Endothelial cell of umbilical vein (primary cell): ENCODE measurements around the gene ITGA11.

Experiments
- EZH2 ChIP-seq: IDR thresholded peaks from 2 replicates; pipeline ENCODE4 v1.6.1; 2012; ENCODE audit warnings: borderline replicate concordance, low read depth, mild to moderate bottlenecking, moderate library complexity, low read length, inconsistent platforms; ENCODE audit not compliant: severe bottlenecking
- FOS ChIP-seq: IDR thresholded peaks from 2 replicates; pipeline ENCODE4 v1.6.1; 2011; ENCODE audit warnings: mild to moderate bottlenecking, low read length, moderate library complexity, borderline replicate concordance; ENCODE audit not compliant: insufficient read depth
- GATA2 ChIP-seq: IDR thresholded peaks from 2 replicates; pipeline ENCODE4 v1.7.0; 2011; ENCODE audit warnings: low read depth, mild to moderate bottlenecking, moderate library complexity, mixed read lengths, low read length; ENCODE audit not compliant: insufficient read length, insufficient read depth
- JUN ChIP-seq: IDR thresholded peaks from 2 replicates; pipeline ENCODE4 v1.6.1; 2011; ENCODE audit warnings: borderline replicate concordance, low read depth; ENCODE audit not compliant: insufficient read length, insufficient read depth
- MAX ChIP-seq: IDR thresholded peaks from 2 replicates; pipeline ENCODE4 v1.6.1; 2011; ENCODE audit not compliant: insufficient read depth, insufficient read length
- MYC ChIP-seq: IDR thresholded peaks from one replicate; pipeline ENCODE4 v1.6.1; 2011; ENCODE audit warnings: mild to moderate bottlenecking, low read depth, low read length
- POLR2A ChIP-seq: IDR thresholded peaks from 2 replicates; pipeline ENCODE4 v1.6.1; 2012; ENCODE audit warnings: low read depth, mild to moderate bottlenecking, control low read depth, low read length
- POLR2AphosphoS5 ChIP-seq: IDR thresholded peaks from 2 replicates; pipeline ENCODE4 v1.6.1; 2012; ENCODE audit warnings: low read depth, mild to moderate bottlenecking, control low read depth, low read length, moderate library complexity; ENCODE audit not compliant: insufficient read depth
- TF ChIP-seq, protein P1 (sequence below), 2 donors: IDR thresholded peaks; 1 replicate in 1 of 2; 2 replicates in 1 of 2; pipeline ENCODE4 v1.5.1; 2011; ENCODE audit warnings: low read length in 2 of 2, mild to moderate bottlenecking in 2 of 2, moderate library complexity in 2 of 2, control low read depth in 1 of 2, inconsistent platforms in 1 of 2, low read depth in 1 of 2; ENCODE audit not compliant: insufficient read depth in 1 of 2; ENCODE audit errors: extremely low read depth in 1 of 2

GRCh38 chr15:68279779-68280753 lies 151.9 kb downstream of the ITGA11 start:
- TF ChIP-seq POLR2AphosphoS5 (no peak), MYC (no peak), POLR2A (no peak), MAX (no peak), FOS (no peak), JUN (no peak), EZH2 (no peak), GATA2 (no peak)
- TF ChIP-seq, protein P1, sequence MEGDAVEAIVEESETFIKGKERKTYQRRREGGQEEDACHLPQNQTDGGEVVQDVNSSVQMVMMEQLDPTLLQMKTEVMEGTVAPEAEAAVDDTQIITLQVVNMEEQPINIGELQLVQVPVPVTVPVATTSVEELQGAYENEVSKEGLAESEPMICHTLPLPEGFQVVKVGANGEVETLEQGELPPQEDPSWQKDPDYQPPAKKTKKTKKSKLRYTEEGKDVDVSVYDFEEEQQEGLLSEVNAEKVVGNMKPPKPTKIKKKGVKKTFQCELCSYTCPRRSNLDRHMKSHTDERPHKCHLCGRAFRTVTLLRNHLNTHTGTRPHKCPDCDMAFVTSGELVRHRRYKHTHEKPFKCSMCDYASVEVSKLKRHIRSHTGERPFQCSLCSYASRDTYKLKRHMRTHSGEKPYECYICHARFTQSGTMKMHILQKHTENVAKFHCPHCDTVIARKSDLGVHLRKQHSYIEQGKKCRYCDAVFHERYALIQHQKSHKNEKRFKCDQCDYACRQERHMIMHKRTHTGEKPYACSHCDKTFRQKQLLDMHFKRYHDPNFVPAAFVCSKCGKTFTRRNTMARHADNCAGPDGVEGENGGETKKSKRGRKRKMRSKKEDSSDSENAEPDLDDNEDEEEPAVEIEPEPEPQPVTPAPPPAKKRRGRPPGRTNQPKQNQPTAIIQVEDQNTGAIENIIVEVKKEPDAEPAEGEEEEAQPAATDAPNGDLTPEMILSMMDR (IDR thresholded peaks at IDR 0.05; ENCODE audit: extremely low read depth in 1 of 2, insufficient read depth in 1 of 2, low read depth in 1 of 2, low read length in 2 of 2), result no peak
